Activated T-helper 9 cell treated with anti-CD3 and anti-CD28 coated beads, Interleukin-2, amount 50 U/mL, for 16 hours (primary cell): ENCODE measurements around the gene OCIAD1.

Experiments used
- DNase-seq: peaks from one replicate; pipeline ENCODE4 v3.0.0-alpha.2; 2020; ENCODE audit warnings: low read depth

The OCIAD1 gene

GRCh38 chr4:48891028-48891619 lies 60.2 kb downstream of the OCIAD1 start:
- DNase-seq, result no peak

GRCh38 chr4:48896845-48897244 lies 66.0 kb downstream of the OCIAD1 start:
- DNase-seq, result no peak

DNA sequence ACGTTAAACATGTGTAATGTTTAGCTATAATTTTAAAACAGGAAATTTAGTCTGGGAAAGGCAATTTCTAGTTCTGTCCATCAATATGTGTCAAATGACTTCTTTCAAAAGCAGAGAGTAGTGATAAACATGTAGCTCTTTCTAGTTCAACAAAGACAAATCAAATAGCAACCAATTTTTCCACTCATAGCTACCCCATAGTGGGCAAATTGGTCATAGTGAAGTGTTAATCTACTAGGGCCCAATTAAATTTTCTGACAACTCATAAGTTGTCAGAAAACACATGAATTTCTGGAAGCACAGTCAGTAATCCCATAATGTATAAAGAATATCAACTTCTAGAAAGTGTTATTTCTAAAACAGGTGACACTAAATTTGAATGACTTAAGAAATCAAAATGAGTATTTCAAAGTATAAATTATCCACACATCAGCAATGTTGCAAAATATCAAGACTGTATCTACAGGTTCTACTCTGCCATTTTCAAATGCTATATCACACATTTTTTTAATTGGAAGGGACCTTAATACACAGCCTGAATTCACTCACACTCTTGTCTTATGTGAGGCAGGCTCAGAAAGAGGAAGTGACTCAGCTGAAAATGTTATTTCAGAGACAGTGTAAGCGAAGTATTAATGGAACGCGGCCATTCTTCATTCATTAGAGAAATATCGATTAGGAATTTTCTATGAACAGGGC lies 68.0 kb downstream of the OCIAD1 start:
- no peak for DNase-seq

DNA sequence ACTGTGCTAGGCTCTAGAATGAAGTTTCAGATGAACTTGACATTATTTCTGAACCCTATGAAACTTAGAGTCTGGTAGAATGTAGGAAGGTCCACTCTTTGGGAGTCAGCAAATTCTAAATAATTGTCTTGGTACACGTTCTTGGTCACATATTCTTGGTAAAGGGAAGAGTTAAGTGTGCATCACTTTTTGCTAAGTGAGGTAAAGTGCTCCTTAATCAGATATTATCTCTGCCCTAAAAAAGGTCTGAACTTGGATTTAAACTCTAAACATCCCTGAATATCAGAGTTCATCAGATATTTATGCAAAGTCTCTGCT lies 68.5 kb downstream of the OCIAD1 start:
- no peak for DNase-seq

DNA sequence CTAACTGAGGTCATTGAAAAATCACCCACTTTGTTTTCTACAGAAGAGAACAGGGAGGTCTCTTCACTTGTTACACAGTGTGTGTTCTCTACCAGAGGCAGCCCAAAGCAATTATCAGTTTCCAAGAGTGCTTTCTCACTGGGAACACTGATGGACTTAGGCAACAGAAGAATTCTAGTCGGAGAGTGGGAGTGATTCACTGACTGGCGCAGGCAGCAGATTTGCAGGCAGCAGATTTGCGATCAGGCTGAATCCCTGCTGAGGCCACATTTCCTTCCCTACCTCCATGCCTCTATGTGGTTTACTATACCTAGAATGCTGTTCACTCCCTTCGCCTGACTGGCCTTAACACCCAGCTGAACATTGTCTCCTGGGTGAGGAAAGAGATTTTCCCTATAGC lies 69.1 kb downstream of the OCIAD1 start:
- no peak for DNase-seq

DNA sequence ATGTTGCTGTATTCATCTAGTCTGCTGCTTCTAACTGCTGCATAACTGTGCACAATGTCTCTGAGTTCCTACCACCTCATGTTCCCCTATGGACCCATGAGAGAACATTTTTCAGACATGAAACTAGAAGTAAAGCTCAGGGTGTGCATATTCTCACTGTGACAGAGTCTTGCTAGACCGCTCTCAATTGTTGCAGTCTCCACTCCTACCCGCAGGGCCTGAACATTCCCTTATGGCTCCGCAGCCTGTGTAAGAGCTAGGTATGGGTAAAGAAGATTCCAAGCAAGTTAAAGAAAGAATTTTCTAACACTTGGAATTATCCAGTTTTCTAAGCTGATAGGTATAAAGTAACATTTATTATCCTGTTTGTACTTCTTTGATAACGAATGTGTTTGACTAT lies 70.3 kb downstream of the OCIAD1 start:
- no peak for DNase-seq

DNA sequence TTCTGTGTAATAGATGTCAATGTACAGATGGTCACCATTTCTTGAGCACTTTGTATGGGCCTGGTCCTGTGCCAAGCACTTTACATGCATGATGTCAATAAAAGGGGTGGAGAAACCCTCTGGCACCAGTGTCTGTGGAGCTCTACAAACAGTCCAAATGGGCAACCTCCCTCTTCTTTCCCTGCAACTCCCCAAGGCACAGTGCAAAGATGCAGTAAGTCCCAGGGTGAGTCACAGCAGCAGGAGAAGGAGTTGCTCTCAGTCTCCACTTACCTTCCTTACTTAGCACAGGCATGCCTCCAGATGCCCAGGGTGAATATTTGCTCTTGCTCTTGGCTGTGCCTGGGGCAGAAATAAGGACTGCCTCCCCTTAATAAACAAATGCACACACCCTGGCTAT lies 71.4 kb downstream of the OCIAD1 start:
- DNase-seq, result no peak

- no peak for DNase-seq
These were observed 73.2 kb downstream of the OCIAD1 start for GRCh38 chr4:48904101-48904500.

DNA sequence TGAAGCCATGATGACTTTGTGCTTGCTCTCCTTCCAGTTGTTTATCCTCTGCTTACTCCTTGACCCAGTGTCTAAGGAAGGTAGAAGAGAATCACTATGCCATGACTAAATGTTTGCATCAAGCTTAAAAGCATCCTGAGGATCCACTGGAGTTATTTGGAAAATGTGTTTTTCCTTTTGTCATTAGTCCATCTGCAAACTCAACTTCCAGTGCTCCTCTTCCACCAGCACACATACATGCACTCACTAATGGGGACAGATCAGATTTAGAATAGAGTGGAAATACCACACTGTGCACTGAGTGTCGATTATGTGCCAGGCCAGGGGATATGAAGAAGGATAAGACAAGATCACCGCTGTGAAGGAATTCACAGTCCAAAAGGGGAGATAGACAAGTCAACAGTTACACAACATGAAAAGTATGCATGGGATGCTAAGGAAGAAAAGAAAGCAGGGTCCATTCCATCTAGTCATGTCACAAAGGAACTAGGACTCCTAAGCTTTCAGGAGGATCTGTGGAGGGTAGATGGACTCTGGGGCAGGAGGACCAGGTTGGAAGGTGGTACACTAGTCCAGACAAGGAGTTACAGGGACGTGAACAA lies 73.8 kb downstream of the OCIAD1 start:
- DNase-seq, result no peak

DNA sequence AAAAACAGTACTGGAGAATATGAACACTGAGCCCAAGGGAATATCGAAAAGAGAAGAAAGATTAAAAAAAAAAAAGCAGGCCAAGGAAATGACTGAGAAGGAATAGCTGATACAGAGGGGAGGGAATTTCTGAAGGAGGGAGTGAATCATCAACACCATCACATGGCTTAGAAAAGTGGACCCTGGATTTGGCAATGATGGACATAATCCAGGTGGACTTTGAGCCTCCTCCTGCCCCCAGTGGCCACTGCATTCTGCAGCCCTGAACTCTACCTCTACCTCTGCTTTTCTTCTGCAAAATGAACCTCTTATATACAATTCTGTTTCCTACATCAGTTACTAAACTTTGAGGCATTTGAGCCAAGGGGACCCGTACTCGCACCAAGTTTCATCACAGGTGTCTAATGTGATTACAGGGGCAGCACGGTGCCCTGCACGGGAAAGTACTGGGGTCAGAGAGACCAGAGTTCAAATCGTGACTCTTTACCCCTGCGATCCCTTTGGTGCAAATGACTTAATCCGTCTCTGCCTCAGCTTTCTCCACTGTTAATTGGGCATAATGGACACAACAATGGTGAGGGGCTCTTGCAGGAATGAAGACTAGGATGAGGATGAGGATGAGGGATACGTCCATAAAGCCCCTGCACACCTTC lies 74.6 kb downstream of the OCIAD1 start:
- no peak for DNase-seq

GRCh38 chr4:48906206-48907173 lies 75.6 kb downstream of the OCIAD1 start, which contains the start of gene OCIAD2:
OCIAD2 (minus strand) TSS chr4:48906774; CDS start chr4:48904549, 2,225 bp downstream.
- DNase-seq, result peak; percentile 65

- no peak for DNase-seq
These were observed 77.0 kb downstream of the OCIAD1 start for GRCh38 chr4:48907706-48908477.

GRCh38 chr4:48908687-48909086 lies 77.8 kb downstream of the OCIAD1 start:
- DNase-seq, result no peak

DNA sequence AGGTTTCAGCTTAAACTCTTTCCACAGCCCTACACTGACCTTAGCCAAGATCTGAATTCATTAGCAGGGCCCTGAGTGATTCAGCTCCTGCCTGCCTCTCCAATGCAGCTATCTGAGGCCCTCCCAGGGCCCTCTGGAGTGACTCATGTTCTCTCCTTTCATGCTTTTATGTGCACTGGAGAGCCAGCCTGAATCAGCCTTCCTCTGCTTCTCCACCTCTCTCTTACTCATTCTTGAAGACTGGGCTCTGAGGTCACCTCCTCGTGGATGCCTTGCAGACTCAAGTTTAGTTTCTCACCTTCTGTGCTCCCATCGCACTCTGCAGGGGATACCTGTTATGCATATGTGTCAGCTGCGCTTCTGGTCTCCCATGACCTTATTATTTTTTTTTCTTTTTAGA lies 78.8 kb downstream of the OCIAD1 start:
- peak; percentile 27 for DNase-seq

DNA sequence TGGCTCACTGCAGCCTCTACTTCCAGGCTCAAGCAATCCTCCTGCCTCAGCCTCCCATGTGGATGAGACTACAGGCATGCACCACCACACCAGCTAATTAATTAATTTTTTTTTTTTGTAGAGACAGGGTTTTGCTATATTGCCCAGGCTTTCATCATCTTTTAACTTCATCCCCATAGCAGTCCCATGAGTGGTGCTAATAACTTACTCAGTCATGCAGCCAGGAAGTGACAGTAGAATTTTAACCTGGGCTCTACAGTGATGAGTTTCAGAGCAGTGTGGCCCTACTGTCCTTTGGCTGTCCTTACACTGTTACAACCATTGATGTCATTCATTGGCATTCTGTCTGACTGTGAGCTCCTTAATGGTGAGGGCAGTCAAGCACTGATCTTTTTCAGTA lies 79.6 kb downstream of the OCIAD1 start:
- no peak for DNase-seq
